HEK293T (cell line): Measurements from ENCODE around the gene MAN2A1.

Experiments
- ARNT ChIP-seq: fragments of 450-650 bp; IDR thresholded peaks from 2 replicates; pipeline ENCODE4 v1.6.1; 2017; ENCODE audit warnings: mild to moderate bottlenecking
- BHLHE40 ChIP-seq: fragments of 450-650 bp; IDR thresholded peaks from 2 replicates; pipeline ENCODE4 v1.6.1; 2016; ENCODE audit warnings: mild to moderate bottlenecking, moderate library complexity, borderline replicate concordance
- CTBP1 ChIP-seq: fragments of 450-650 bp; IDR thresholded peaks from 2 replicates; pipeline ENCODE4 v1.6.1; 2016; ENCODE audit warnings: borderline replicate concordance
- ELF4 ChIP-seq: fragments of 450-650 bp; IDR thresholded peaks from 2 replicates; pipeline ENCODE4 v1.6.1; 2017; ENCODE audit warnings: antibody characterized with exemption
- FOXA1 ChIP-seq: fragments of 450-650 bp; IDR thresholded peaks from 2 replicates; pipeline ENCODE4 v1.6.1; 2016; ENCODE audit warnings: mild to moderate bottlenecking
- FOXK2 ChIP-seq: fragments of 450-650 bp; IDR thresholded peaks from 2 replicates; pipeline ENCODE4 v1.6.1; 2016; ENCODE audit warnings: mild to moderate bottlenecking
- FOXM1 ChIP-seq: fragments of 450-650 bp; IDR thresholded peaks from 2 replicates; pipeline ENCODE4 v1.6.1; 2017; ENCODE audit warnings: mild to moderate bottlenecking, borderline replicate concordance
- L3MBTL2 ChIP-seq: fragments of 450-650 bp; conservative IDR thresholded peaks from 2 replicates; pipeline ENCODE4 v1.6.1; 2016; ENCODE audit warnings: mild to moderate bottlenecking
- LEF1 ChIP-seq: fragments of 450-650 bp; IDR thresholded peaks from 2 replicates; pipeline ENCODE4 v1.6.1; 2017; ENCODE audit warnings: mild to moderate bottlenecking, borderline replicate concordance
- PKNOX1 ChIP-seq: fragments of 450-650 bp; IDR thresholded peaks from 2 replicates; pipeline ENCODE4 v1.6.1; 2016
- SUZ12 ChIP-seq: fragments of 450-650 bp; IDR thresholded peaks from 2 replicates; pipeline ENCODE4 v1.6.1; 2016; ENCODE audit warnings: mild to moderate bottlenecking

- TF ChIP-seq FOXA1, result no peak
- no peak for TF ChIP-seq ELF4
- TF ChIP-seq FOXK2, result no peak
- TF ChIP-seq SUZ12, result no peak
- no peak for TF ChIP-seq BHLHE40
- no peak for TF ChIP-seq L3MBTL2
- no peak for TF ChIP-seq ARNT
- no peak for TF ChIP-seq FOXM1
- no peak for TF ChIP-seq CTBP1
- no peak for TF ChIP-seq PKNOX1
- no peak for TF ChIP-seq LEF1
Measured at GRCh38 chr5:109757490-109757889, 67.8 kb downstream of the MAN2A1 start.
